Astrocyte (in vitro differentiated cells and primary cell): ENCODE results near the gene KCTD15. TPM values are rescaled to one million over a fixed set of nuclear protein-coding genes. Genes with fewer than 3 reads are reported as not detected.

Experiments
- DNase-seq: peaks from one replicate; pipeline ENCODE4 v3.0.0-alpha.2; 2010; ENCODE audit warnings: low read depth
- FAIRE-seq: peaks from 2 replicates; lab custom pipeline; 2011; peaks lifted over from hg19 to GRCh38; lab: Jason Lieb, UNC
- H2AFZ ChIP-seq: 2 replicates; pipeline ENCODE4 v1.6.0; 2012; ENCODE audit warnings: low read depth, low read length, inconsistent platforms
- H3K27ac ChIP-seq: 2 replicates; pipeline ENCODE4 v1.5.1; 2011; ENCODE audit warnings: low read depth, low read length, inconsistent platforms
- H3K27me3 ChIP-seq: 2 replicates; pipeline ENCODE4 v1.6.0; 2011; ENCODE audit warnings: low read length, inconsistent platforms; ENCODE audit not compliant: insufficient read depth
- H3K36me3 ChIP-seq: 2 replicates; pipeline ENCODE4 v1.5.1; 2011; ENCODE audit warnings: low read length, inconsistent platforms; ENCODE audit not compliant: insufficient read depth
- H3K4me1 ChIP-seq: 2 replicates; pipeline ENCODE4 v1.5.1; 2011; ENCODE audit warnings: low read length, inconsistent platforms; ENCODE audit not compliant: insufficient read depth
- H3K4me2 ChIP-seq: 2 replicates; pipeline ENCODE4 v1.6.0; 2012; ENCODE audit warnings: low read length, inconsistent platforms
- H3K4me3 ChIP-seq: 2 replicates; pipeline ENCODE4 v1.5.1; 2011; ENCODE audit warnings: low read depth, mild to moderate bottlenecking, low read length, inconsistent platforms; ENCODE audit not compliant: insufficient read depth
- H3K79me2 ChIP-seq: 2 replicates; pipeline ENCODE4 v1.6.0; 2012; ENCODE audit warnings: mild to moderate bottlenecking, low read length, inconsistent platforms; ENCODE audit not compliant: insufficient read depth
- H3K9ac ChIP-seq: 2 replicates; pipeline ENCODE4 v1.6.0; 2012; ENCODE audit warnings: mild to moderate bottlenecking, low read length, inconsistent platforms
- H3K9me3 ChIP-seq: 2 replicates; pipeline ENCODE4 v1.5.1; 2012; ENCODE audit warnings: low read depth, mild to moderate bottlenecking, low read length, inconsistent platforms; ENCODE audit not compliant: insufficient read depth
- H4K20me1 ChIP-seq: 2 replicates; pipeline ENCODE4 v1.6.0; 2012; ENCODE audit warnings: low read length, inconsistent platforms; ENCODE audit not compliant: insufficient read depth
- H3K27ac Mint-ChIP-seq: one replicate; pipeline ENCODE4 v1.8.0; 2021; ENCODE audit warnings: mild to moderate bottlenecking, mixed read lengths; ENCODE audit not compliant: unreplicated experiment
- H3K27me3 Mint-ChIP-seq: one replicate; pipeline ENCODE4 v1.8.0; 2021; ENCODE audit warnings: low read depth, mixed read lengths; ENCODE audit not compliant: unreplicated experiment
- H3K36me3 Mint-ChIP-seq: one replicate; pipeline ENCODE4 v1.8.0; 2021; ENCODE audit warnings: low read depth, mixed read lengths; ENCODE audit not compliant: unreplicated experiment
- H3K4me1 Mint-ChIP-seq: one replicate; pipeline ENCODE4 v1.8.0; 2021; ENCODE audit warnings: low read depth, mixed read lengths; ENCODE audit not compliant: unreplicated experiment
- H3K4me3 Mint-ChIP-seq: one replicate; pipeline ENCODE4 v1.8.0; 2021; ENCODE audit warnings: mild to moderate bottlenecking, moderate library complexity, mixed read lengths; ENCODE audit not compliant: unreplicated experiment
- H3K9me3 Mint-ChIP-seq: one replicate; pipeline ENCODE4 v1.8.0; 2021; ENCODE audit warnings: mild to moderate bottlenecking, mixed read lengths; ENCODE audit not compliant: unreplicated experiment
- CTCF ChIP-seq: IDR thresholded peaks from 2 replicates; pipeline ENCODE4 v1.5.1; 2011; ENCODE audit warnings: low read depth, mild to moderate bottlenecking, inconsistent platforms, low read length, moderate library complexity; ENCODE audit not compliant: insufficient read depth
- EZH2 ChIP-seq: IDR thresholded peaks from 2 replicates; pipeline ENCODE4 v1.6.1; 2012; ENCODE audit warnings: mild to moderate bottlenecking, low read length, inconsistent platforms; ENCODE audit not compliant: insufficient read depth
- total RNA-seq: library from RNA; stranded (reverse); gene quantifications from 2 replicates; pipeline ENCODE4 v1.2.1, GENCODE V29; 2021

KCTD15 gene
- total RNA-seq, 1 donor from 2014 or later = 43.3 TPM

DNA sequence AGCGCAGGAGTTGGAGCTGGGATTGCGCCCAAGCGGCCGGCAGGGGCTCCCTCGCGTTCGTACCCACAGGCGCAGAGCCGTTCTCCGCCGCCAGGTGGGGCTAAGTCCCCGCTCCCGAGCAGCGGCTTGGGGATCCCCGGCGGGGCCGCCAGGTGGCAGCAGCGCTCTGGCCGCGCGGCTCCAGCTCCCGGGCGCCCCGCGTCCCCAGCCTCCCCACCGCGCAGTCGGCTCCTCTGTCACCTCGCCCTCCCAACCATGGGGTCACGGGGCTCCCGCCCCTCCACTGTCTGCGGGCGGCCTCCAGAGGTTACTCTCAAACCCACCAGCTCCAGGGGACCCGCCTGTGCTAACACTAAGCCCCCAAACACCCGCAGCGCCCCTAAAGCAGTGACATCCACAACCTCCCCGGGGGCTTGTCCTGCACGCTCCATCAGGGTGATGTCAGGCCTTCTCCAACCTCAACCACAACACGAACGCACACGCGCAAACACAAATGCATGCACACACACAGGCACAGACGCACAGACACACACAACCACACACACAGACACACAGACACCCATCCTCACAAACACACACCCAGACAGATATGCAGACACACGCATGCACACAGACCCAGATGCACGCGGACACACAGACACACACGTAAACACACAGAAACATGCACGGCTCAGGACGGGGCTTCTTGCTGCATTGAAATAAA is 18.4 kb upstream of the KCTD15 start:
- no peak overlapping the region for H3K4me3 ChIP-seq
- peak overlapping the region; percentile 4 for H3K4me3 Mint-ChIP-seq
- H3K27ac ChIP-seq = no peak overlapping the region
- H3K27me3 Mint-ChIP-seq = peaks cover 46% of the 10 kb centered on the region
- no peak overlapping the region for H3K27ac Mint-ChIP-seq
- peak overlapping the region; percentile 74 for H3K4me2 ChIP-seq
- H3K27me3 ChIP-seq = peaks cover 6% of the 10 kb centered on the region
- FAIRE-seq (no peak), DNase-seq (no peak)
- no peaks in the 10 kb centered on the region for H4K20me1 ChIP-seq
- H3K9ac ChIP-seq = no peak overlapping the region
- H3K36me3 ChIP-seq = no peaks in the 10 kb centered on the region
- H3K36me3 Mint-ChIP-seq = no peaks in the 10 kb centered on the region
- peak overlapping the region; percentile 28 for H2AFZ ChIP-seq
- H3K4me1 ChIP-seq = peaks cover 22% of the 10 kb centered on the region
- H3K4me1 Mint-ChIP-seq = peaks cover 16% of the 10 kb centered on the region
- H3K9me3 ChIP-seq = no peaks in the 10 kb centered on the region
- H3K79me2 ChIP-seq = no peaks in the 10 kb centered on the region
- peaks cover 2% of the 10 kb centered on the region for H3K9me3 Mint-ChIP-seq
- TF ChIP-seq EZH2 (peak; percentile 39), CTCF (peak; percentile 88)

DNA sequence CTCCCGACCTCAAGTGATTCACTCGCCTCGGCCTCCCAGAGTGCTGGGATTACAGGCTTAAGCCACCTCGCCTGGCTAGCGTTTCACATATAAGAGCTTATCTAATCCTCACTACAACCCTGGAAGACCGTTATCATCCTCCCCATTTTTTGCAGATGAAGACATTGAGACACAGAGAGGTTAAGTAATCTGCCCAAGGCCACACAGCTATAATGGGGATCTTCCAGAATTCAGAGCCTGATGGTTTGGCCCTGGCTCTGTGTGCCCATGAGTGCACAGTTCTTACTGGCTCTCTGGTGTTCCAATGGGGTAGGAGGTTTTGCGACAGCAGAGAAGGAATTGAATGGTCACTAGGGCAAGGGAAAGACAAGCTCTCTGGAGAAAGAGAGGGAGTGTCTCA is 16.8 kb upstream of the KCTD15 start:
- Mint-ChIP-seq H3K4me3 (no peak overlapping the region), H3K27me3 (peaks cover 37% of the 10 kb centered on the region), H3K4me1 (peaks cover 23% of the 10 kb centered on the region), H3K36me3 (no peaks in the 10 kb centered on the region), H3K27ac (peak overlapping the region; percentile 50), H3K9me3 (peaks cover 5% of the 10 kb centered on the region)
- Histone ChIP-seq H3K9me3 (no peaks in the 10 kb centered on the region), H3K4me1 (peaks cover 27% of the 10 kb centered on the region), H3K9ac (no peak overlapping the region), H3K4me3 (no peak overlapping the region), H3K79me2 (no peaks in the 10 kb centered on the region), H3K36me3 (no peaks in the 10 kb centered on the region), H3K4me2 (no peak overlapping the region), H3K27ac (no peak overlapping the region), H4K20me1 (no peaks in the 10 kb centered on the region), H3K27me3 (peaks cover 6% of the 10 kb centered on the region), H2AFZ (no peak overlapping the region)
- TF ChIP-seq EZH2 = no peak
- no peak for TF ChIP-seq CTCF
- FAIRE-seq (no peak), DNase-seq (no peak)

GRCh38 chr19:33780251-33780650 is 16.4 kb upstream of the KCTD15 start:
- no peaks in the 10 kb centered on the region for H3K36me3 Mint-ChIP-seq
- peaks cover 6% of the 10 kb centered on the region for H3K27me3 ChIP-seq
- H3K27me3 Mint-ChIP-seq = peaks cover 33% of the 10 kb centered on the region
- H3K4me2 ChIP-seq = no peak overlapping the region
- H3K27ac ChIP-seq = no peak overlapping the region
- no peak overlapping the region for H3K9ac ChIP-seq
- H3K36me3 ChIP-seq = no peaks in the 10 kb centered on the region
- DNase-seq (no peak), FAIRE-seq (no peak)
- no peak overlapping the region for H2AFZ ChIP-seq
- peaks cover 5% of the 10 kb centered on the region for H3K9me3 Mint-ChIP-seq
- no peaks in the 10 kb centered on the region for H4K20me1 ChIP-seq
- no peak overlapping the region for H3K4me3 Mint-ChIP-seq
- H3K79me2 ChIP-seq = no peaks in the 10 kb centered on the region
- TF ChIP-seq EZH2 (no peak), CTCF (no peak)
- H3K27ac Mint-ChIP-seq = peak overlapping the region; percentile 50
- no peak overlapping the region for H3K4me3 ChIP-seq
- H3K9me3 ChIP-seq = no peaks in the 10 kb centered on the region
- H3K4me1 Mint-ChIP-seq = peaks cover 25% of the 10 kb centered on the region
- peaks cover 31% of the 10 kb centered on the region for H3K4me1 ChIP-seq
